Lung (tissue), 12 donors: Measurements from ENCODE around the gene PHC1. TPM values are rescaled to one million over a fixed set of nuclear protein-coding genes. Genes with fewer than 3 reads are reported as not detected.

Experiments used
- ATAC-seq: fragments of 200-7000 bp; cut with Tn5 transposase; one replicate; pipeline ENCODE4 v1.9.1; 2020; ENCODE audit warnings: moderate number of reproducible peaks; ENCODE audit not compliant: insufficient read depth, low FRiP score
- DNase-seq, 3 donors: peaks; one replicate each; pipeline ENCODE4 v3.0.0-alpha.2; 2013 to 2017
- H3K27ac ChIP-seq, 2 donors: one replicate each; pipeline ENCODE4 v1.5.1; 2013; ENCODE audit warnings: mild to moderate bottlenecking in 2 of 2, moderate library complexity in 2 of 2, control low read depth in 1 of 2, inconsistent platforms in 1 of 2, low read depth in 1 of 2, low read length in 1 of 2
- H3K27me3 ChIP-seq, 3 donors: one replicate each; pipeline ENCODE4 v1.5.1; 2013; ENCODE audit warnings: low read length in 2 of 3; ENCODE audit not compliant: control insufficient read depth in 3 of 3, insufficient read depth in 3 of 3
- H3K36me3 ChIP-seq, 4 donors: one replicate each; pipeline ENCODE4 v1.5.1; 2013; ENCODE audit warnings: low read length in 4 of 4, mild to moderate bottlenecking in 1 of 4, moderate library complexity in 1 of 4; ENCODE audit not compliant: control insufficient read depth in 4 of 4, insufficient read depth in 4 of 4
- H3K4me1 ChIP-seq, 5 donors: one replicate each; pipeline ENCODE4 v1.5.1; 2013; ENCODE audit warnings: low read length in 5 of 5, mild to moderate bottlenecking in 2 of 5, moderate library complexity in 1 of 5; ENCODE audit not compliant: control insufficient read depth in 5 of 5, insufficient read depth in 5 of 5
- H3K4me3 ChIP-seq: one replicate; pipeline ENCODE4 v1.5.1; 2013; ENCODE audit warnings: mild to moderate bottlenecking, control low read depth, moderate library complexity
- H3K9ac ChIP-seq, 2 donors: one replicate each; pipeline ENCODE4 v1.5.1; 2013; ENCODE audit warnings: low read length in 2 of 2, control low read depth in 1 of 2; ENCODE audit not compliant: insufficient read depth in 1 of 2
- H3K9me3 ChIP-seq, 4 donors: one replicate each; pipeline ENCODE4 v1.5.1; 2013; ENCODE audit warnings: low read length in 3 of 4, mild to moderate bottlenecking in 1 of 4, moderate library complexity in 1 of 4; ENCODE audit not compliant: control insufficient read depth in 4 of 4, insufficient read depth in 3 of 4
- CTCF ChIP-seq: IDR thresholded peaks from 2 replicates; pipeline ENCODE4 v1.5.1; 2012; ENCODE audit warnings: mild to moderate bottlenecking; ENCODE audit errors: control extremely low read depth, extremely low read depth
- WGBS, 2 donors: extraction: QIAGEN DNeasy Blood & Tissue Kit; methylation state at CpG; one replicate each; pipeline ENCODE4 v1.1.7; 2013; 5-methylcytosine and 5-hydroxymethylcytosine counted together
- polyA plus RNA-seq, 2 donors: library from polyadenylated mRNA; stranded (reverse); fragments of 200-250 nt; gene quantifications; one replicate each; pipeline ENCODE4 v1.2.1, GENCODE V29; 2013
- total RNA-seq, 2 donors: library from RNA; depleted of rRNA in 1 of 2; stranded (reverse); fragments of >200 nt in 1 of 2; gene quantifications; one replicate each; pipeline ENCODE4 v1.2.1, GENCODE V29; 2014 to 2021
- donor health status: control.
- donor health status: control.
- donor health status: Bipolar disorder and iron deficiency.
- donor health status: healthy.
- donor health status: DM: yes; HTN: yes; CAD: no.

Gene PHC1
- total and polyA plus RNA-seq, 4 donors = 17.4 to 63.5 (median 29.4) TPM

GRCh38 chr12:8909752-8910151 is 4.6 kb upstream of the PHC1 start:
- ATAC-seq (no peak), DNase-seq (no peak)
- H3K9ac ChIP-seq = no peak overlapping the region
- no peaks in the 10 kb centered on the region for H3K27me3 ChIP-seq
- no peak overlapping the region for H3K27ac ChIP-seq
- H3K4me1 ChIP-seq = peaks cover 0 to 30% (median 8%) of the 10 kb centered on the region in 5 donors
- no peaks in the 10 kb centered on the region for H3K36me3 ChIP-seq
- no peaks in the 10 kb centered on the region for H3K9me3 ChIP-seq
- no peak overlapping the region for H3K4me3 ChIP-seq
- WGBS, 2 donors = 74 to 87% methylated on average over 5 of the region's 5 CpGs
- TF ChIP-seq CTCF = no peak

DNA sequence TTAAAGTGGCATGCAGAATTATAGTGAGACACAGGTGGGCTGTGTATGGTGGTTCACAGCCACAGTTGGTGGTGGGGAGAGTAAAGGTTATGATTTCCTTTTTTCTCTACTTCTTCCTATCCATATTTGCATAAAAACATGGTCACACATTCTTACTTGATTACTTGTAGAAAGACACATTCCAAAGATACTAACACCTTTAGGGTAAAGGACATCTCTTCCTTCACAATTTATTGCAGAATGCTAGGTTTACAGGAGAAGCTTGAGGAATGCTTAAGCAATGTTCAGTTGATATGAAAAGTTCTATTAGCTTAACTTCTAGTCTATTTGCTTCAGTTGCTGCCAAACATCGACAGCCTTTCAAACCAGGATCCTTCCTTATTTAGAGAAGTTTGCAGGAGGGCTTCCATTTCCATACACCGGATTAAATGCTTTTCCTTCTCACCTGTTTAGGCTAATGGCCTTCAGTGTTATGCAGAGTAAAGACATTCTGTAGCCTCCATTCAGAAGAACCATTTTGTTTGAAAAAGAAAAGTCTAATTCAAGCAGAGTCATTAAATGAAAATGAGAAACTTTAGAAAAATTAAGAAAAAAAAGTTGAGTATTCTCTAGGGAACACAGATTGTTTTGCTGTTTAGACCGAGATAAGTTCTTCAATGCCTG is 2.6 kb upstream of the PHC1 start:
- no peak overlapping the region for H3K9ac ChIP-seq
- no peak for TF ChIP-seq CTCF
- H3K36me3 ChIP-seq = no peaks in the 10 kb centered on the region
- H3K4me1 ChIP-seq = peaks cover 0 to 44% (median 11%) of the 10 kb centered on the region in 5 donors
- no peak overlapping the region for H3K4me3 ChIP-seq
- WGBS, 2 donors = 75% methylated on average over 3 of the region's 3 CpGs
- no peaks in the 10 kb centered on the region for H3K9me3 ChIP-seq
- H3K27ac ChIP-seq = no peak overlapping the region
- ATAC-seq = no peak
- no peaks in the 10 kb centered on the region for H3K27me3 ChIP-seq
- peak in 1 of 3 donors; percentile 14 for DNase-seq

DNA sequence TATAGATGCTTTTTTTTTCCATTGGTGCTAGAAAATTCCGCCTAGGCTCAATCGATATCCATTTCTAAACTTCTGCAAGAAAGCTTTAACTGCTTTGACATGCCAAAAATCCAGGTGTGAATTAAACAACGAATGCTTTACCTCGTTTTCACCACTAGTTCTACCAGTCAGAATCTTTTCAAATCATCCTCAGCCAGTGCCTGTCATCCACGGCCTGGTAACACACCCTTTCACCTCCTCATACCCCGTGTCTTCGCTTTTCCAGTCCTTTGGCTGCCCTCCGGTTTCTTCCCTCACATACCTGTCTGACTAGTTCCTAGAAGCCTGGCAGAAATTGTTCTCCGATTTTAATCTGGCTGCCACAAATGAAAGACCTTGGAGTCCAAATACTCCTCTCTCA is 1.4 kb upstream of the PHC1 start:
- Histone ChIP-seq H3K9ac (peak overlapping the region in 1 of 2 donors; percentile 98), H3K9me3 (no peaks in the 10 kb centered on the region), H3K4me3 (no peak overlapping the region), H3K36me3 (no peaks in the 10 kb centered on the region), H3K4me1 (peaks cover 0 to 35% (median 11%) of the 10 kb centered on the region in 5 donors), H3K27ac (peak overlapping the region; percentile 16 to 71), H3K27me3 (no peaks in the 10 kb centered on the region)
- ATAC-seq (no peak), DNase-seq (peak; percentile 37 to 66 (median 56))
- no peak for TF ChIP-seq CTCF
- 46 to 66% methylated on average over 9 of the region's 9 CpGs for WGBS, 2 donors

- WGBS, 2 donors = 19 to 28% methylated on average over 6 of the region's 6 CpGs
- no peak for TF ChIP-seq CTCF
These were observed 642 bp upstream of the PHC1 start for GRCh38 chr12:8913702-8914032.

More at GRCh38 chr12:8913702-8914032, 642 bp upstream of the PHC1 start:
- H3K27ac ChIP-seq = peak overlapping the region; percentile 71 to 96
- ATAC-seq (no peak), DNase-seq (no peak)
- H3K9me3 ChIP-seq = no peaks in the 10 kb centered on the region
- H3K27me3 ChIP-seq = no peaks in the 10 kb centered on the region
- peak overlapping the region; percentile 65 for H3K4me3 ChIP-seq
- peak overlapping the region; percentile 96 to 98 for H3K9ac ChIP-seq
- peaks cover 0 to 35% (median 11%) of the 10 kb centered on the region in 5 donors for H3K4me1 ChIP-seq
- H3K36me3 ChIP-seq = no peaks in the 10 kb centered on the region
